ENCODE measurements around the gene IL3. TPM values are rescaled to one million over a fixed set of nuclear protein-coding genes. Genes with fewer than 3 reads are reported as not detected.
A peak's percentile ranks its signal among the peaks of the same experiment; 100 is the strongest.

IL3 gene
- total RNA-seq, 3 donors from 2014 or later (not counting 1 experiment from before 2014, with no cell fraction given), result not detected

GRCh38 chr5:132096904-132097303 lies 36.4 kb downstream of the IL3 start:
- H3K4me3 ChIP-seq (ENCODE audit: low read length), result no peak overlapping the region
- peak overlapping the region; percentile 78 to 92 for H3K27ac Mint-ChIP-seq
- no peak overlapping the region for H3K27ac ChIP-seq (ENCODE audit: low read length)
- no peaks in the 10 kb centered on the region for H3K9me3 Mint-ChIP-seq
- intact Hi-C loops (cut with micrococcal nuclease), result no loop called here
- TF ChIP-seq CTCF (IDR thresholded peaks at IDR 0.05), result no peak
- DNase-seq, result no peak
- peaks cover 61 to 69% of the 10 kb centered on the region in 2 donors for H3K4me1 Mint-ChIP-seq
- no peaks in the 10 kb centered on the region for H3K36me3 Mint-ChIP-seq
- WGBS (ENCODE audit: insufficient coverage), result 100% methylated on average over 1 of the region's 3 CpGs
- H3K36me3 ChIP-seq (ENCODE audit: control insufficient read depth, insufficient read depth, low read length), result no peaks in the 10 kb centered on the region
- H3K27me3 Mint-ChIP-seq (ENCODE audit: low read depth in 2 of 2), result peaks cover 5 to 7% of the 10 kb centered on the region in 2 donors
- H3K9me3 ChIP-seq (ENCODE audit: control insufficient read depth, insufficient read depth, low read length), result no peaks in the 10 kb centered on the region
- no peaks in the 10 kb centered on the region for H3K27me3 ChIP-seq (ENCODE audit: control insufficient read depth, insufficient read depth, low read length)
- H3K4me1 ChIP-seq (ENCODE audit: control insufficient read depth, insufficient read depth, low read length), result peaks cover 51% of the 10 kb centered on the region
- no peak overlapping the region for H3K4me3 Mint-ChIP-seq
- ATAC-seq, result no peak

- Histone ChIP-seq H3K27me3 (ENCODE audit: control insufficient read depth, insufficient read depth, low read length) (no peaks in the 10 kb centered on the region), H3K4me3 (ENCODE audit: low read length) (no peak overlapping the region), H3K9me3 (ENCODE audit: control insufficient read depth, insufficient read depth, low read length) (no peaks in the 10 kb centered on the region), H3K4me1 (ENCODE audit: control insufficient read depth, insufficient read depth, low read length) (peaks cover 64% of the 10 kb centered on the region), H3K36me3 (ENCODE audit: control insufficient read depth, insufficient read depth, low read length) (no peaks in the 10 kb centered on the region), H3K27ac (ENCODE audit: low read length) (no peak overlapping the region)
- peaks cover 5 to 7% of the 10 kb centered on the region in 2 donors for H3K27me3 Mint-ChIP-seq (ENCODE audit: low read depth in 2 of 2)
- TF ChIP-seq CTCF (IDR thresholded peaks at IDR 0.05), result no peak
- H3K4me1 Mint-ChIP-seq, result peaks cover 74 to 81% of the 10 kb centered on the region in 2 donors
- H3K36me3 Mint-ChIP-seq, result no peaks in the 10 kb centered on the region
- intact Hi-C loops (cut with micrococcal nuclease), result loop anchor here (2.0 kb wide), 2 partner anchors 17 to 71 kb away; no protein-coding TSS in a partner anchor
- DNase-seq (no peak), ATAC-seq (no peak)
- H3K4me3 Mint-ChIP-seq, result no peak overlapping the region
- H3K9me3 Mint-ChIP-seq, result no peaks in the 10 kb centered on the region
- WGBS (ENCODE audit: insufficient coverage), result 74% methylated on average over 5 of the region's 5 CpGs
- H3K27ac Mint-ChIP-seq, result peak overlapping the region; percentile 92
Measured at GRCh38 chr5:132098151-132098594, 37.7 kb downstream of the IL3 start.

- Histone ChIP-seq H3K27ac (ENCODE audit: low read length) (peak overlapping the region; percentile 0), H3K36me3 (ENCODE audit: control insufficient read depth, insufficient read depth, low read length) (no peaks in the 10 kb centered on the region), H3K9me3 (ENCODE audit: control insufficient read depth, insufficient read depth, low read length) (no peaks in the 10 kb centered on the region), H3K27me3 (ENCODE audit: control insufficient read depth, insufficient read depth, low read length) (no peaks in the 10 kb centered on the region), H3K4me3 (ENCODE audit: low read length) (no peak overlapping the region), H3K4me1 (ENCODE audit: control insufficient read depth, insufficient read depth, low read length) (peaks cover 68% of the 10 kb centered on the region)
- Mint-ChIP-seq H3K27me3 (ENCODE audit: low read depth in 2 of 2) (peaks cover 5 to 6% of the 10 kb centered on the region in 2 donors), H3K4me1 (peaks cover 77 to 85% of the 10 kb centered on the region in 2 donors), H3K9me3 (no peaks in the 10 kb centered on the region), H3K36me3 (no peaks in the 10 kb centered on the region), H3K27ac (peak overlapping the region; percentile 92), H3K4me3 (peak overlapping the region; percentile 81)
- ATAC-seq (no peak), DNase-seq (no peak)
- TF ChIP-seq CTCF (IDR thresholded peaks at IDR 0.05), result no peak
- intact Hi-C loops (cut with micrococcal nuclease), result loop anchor here (2.0 kb wide), 2 partner anchors 16 to 72 kb away; no protein-coding TSS in a partner anchor
Measured at GRCh38 chr5:132098621-132099020, 38.2 kb downstream of the IL3 start.
